HG03521 (cell line): ENCODE data around the gene ADH7.
"Not testable (repeated sequence)": the region's sequence is repeated elsewhere in the genome, so short reads cannot be mapped to it uniquely, and the experiment has no call there.

Experiments used
- ATAC-seq: cut with Tn5 transposase; IDR thresholded peaks from one replicate; pipeline ENCODE4 v1.9.1; 2021; ENCODE audit warnings: mild to moderate bottlenecking, moderate library complexity; ENCODE audit not compliant: unreplicated experiment

Gene ADH7

DNA sequence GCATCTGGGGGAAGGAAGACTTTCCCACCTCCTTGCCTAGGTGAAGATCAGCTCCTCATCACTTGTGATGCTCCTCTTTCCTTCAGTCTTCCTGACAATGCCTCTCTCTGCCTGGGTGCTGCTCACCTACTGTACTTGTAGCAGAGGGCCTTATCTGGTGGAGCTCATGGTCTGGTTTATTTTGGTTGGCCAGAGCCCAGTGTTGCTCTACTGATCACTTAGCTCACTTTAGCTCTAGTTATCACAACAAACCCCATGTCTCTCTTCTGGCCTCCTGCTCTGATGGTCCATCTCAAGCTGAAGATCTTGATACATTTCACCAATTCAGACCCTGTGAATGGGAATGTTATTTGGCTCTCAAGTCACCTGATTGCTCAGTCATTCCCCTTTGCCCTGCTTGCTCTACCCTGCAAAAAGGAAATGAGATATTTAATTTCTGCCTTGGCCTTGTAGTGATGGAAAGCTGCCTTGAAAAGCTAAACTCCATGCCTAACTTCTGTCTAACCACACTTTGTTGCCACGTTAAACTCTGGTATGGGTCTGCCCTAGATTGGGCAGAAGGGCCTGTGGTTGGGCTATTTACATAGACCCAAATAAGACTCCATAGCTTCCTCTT is 52.3 kb downstream of the ADH7 start:
- no peak for ATAC-seq

- no peak for ATAC-seq
These were observed 53.5 kb downstream of the ADH7 start for GRCh38 chr4:99381588-99382175.

DNA sequence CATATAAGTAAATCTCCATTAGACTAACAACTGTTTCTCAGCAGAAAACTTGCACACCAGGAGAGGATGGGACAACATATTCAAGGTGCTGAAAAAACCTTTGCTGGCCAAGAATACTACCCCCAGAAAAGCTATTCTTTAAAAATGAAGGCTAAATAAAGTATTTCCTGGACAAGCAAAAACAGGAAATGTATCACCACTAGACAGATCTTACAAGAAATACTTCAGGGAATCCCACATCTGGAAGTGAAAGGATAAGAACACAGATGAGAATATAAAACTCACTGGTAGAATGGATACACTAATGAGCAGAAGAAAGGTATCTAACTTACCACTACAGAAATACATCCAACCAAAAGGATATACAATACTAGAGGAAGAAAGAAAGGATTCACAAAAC is 55.6 kb downstream of the ADH7 start:
- no peak for ATAC-seq

DNA sequence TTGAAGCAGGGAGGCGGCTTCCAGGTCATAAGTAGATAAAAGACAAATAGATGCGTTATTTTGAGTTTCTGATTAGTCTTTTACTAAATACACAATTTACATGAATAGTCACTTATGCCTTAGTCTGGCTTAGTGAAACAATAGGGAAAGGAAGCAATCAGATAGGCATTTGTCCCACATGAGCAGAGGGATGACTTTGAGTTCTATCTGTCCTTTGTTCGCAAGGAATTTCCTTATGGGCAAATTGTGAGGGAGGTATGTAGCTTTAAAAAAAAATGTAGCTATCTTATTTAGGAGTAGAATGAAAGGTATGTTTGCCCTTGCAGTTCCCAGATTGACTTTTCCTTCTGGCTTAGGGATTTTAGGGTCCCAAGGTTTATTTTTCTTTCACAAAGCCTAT is 56.3 kb downstream of the ADH7 start:
- no peak for ATAC-seq

- ATAC-seq: not testable (repeated sequence)
These were observed 57.8 kb downstream of the ADH7 start for GRCh38 chr4:99377341-99377740.

GRCh38 chr4:99372464-99372863 is 62.7 kb downstream of the ADH7 start:
- ATAC-seq: not testable (repeated sequence)

DNA sequence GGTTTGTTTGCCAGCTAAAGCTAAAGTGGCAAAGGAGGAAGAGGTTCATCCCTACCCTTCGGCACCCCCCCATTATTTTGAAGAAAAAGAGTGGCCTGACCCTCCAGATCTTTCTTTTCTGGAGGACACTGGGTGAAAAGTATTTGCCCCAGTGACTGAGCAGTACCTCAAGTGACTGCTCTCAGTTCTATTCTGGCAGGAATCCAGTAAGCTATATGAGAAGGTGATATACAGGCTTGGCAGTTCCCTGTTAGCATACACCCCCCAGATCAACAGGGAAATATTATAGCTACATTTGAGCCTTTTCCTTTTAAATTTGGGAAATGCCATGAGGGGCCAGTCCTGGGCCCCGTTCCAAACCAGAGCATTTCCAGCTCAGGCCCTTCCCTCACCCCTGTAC is 67.3 kb downstream of the ADH7 start:
- ATAC-seq: not testable (repeated sequence)

- ATAC-seq: no peak
These were observed 68.7 kb downstream of the ADH7 start for GRCh38 chr4:99366491-99366890.

- no peak for ATAC-seq
These were observed 72.4 kb downstream of the ADH7 start for GRCh38 chr4:99362768-99363167.
